GM19043 (cell line): ENCODE results near the gene KRT26.

Source experiments
- ATAC-seq: cut with Tn5 transposase; IDR thresholded peaks from one replicate; pipeline ENCODE4 v1.9.1; 2021; ENCODE audit warnings: low read depth; ENCODE audit not compliant: unreplicated experiment

KRT26 gene

GRCh38 chr17:40734018-40734417 lies 38.0 kb downstream of the KRT26 start:
- ATAC-seq = no peak

GRCh38 chr17:40730970-40731369 lies 41.0 kb downstream of the KRT26 start:
- no peak for ATAC-seq

- ATAC-seq = no peak
Measured at GRCh38 chr17:40727447-40728231, 44.4 kb downstream of the KRT26 start.

- no peak for ATAC-seq
Measured at GRCh38 chr17:40726919-40727318, 45.1 kb downstream of the KRT26 start.

- ATAC-seq = no peak
Measured at GRCh38 chr17:40724656-40725055, 47.3 kb downstream of the KRT26 start.

- no peak for ATAC-seq
Measured at GRCh38 chr17:40722241-40722640, 49.8 kb downstream of the KRT26 start.

GRCh38 chr17:40720899-40721298 lies 51.1 kb downstream of the KRT26 start:
- ATAC-seq = no peak

- ATAC-seq = no peak
Measured at GRCh38 chr17:40718930-40719329, 53.1 kb downstream of the KRT26 start.

GRCh38 chr17:40717776-40718175 lies 54.2 kb downstream of the KRT26 start:
- no peak for ATAC-seq
